GM12864 (cell line): Measurements from ENCODE around the gene CPXM2.

Experiments
- DNase-seq: peaks from one replicate; pipeline ENCODE4 v3.0.0-alpha.2; 2011; ENCODE audit warnings: low read depth
- H3K4me3 ChIP-seq: 2 replicates; pipeline ENCODE4 v1.5.1; 2011; ENCODE audit warnings: mild to moderate bottlenecking, low read depth, low read length, control low read depth
- CTCF ChIP-seq: IDR thresholded peaks from 2 replicates; pipeline ENCODE4 v1.5.1; 2011; ENCODE audit warnings: low read depth, mild to moderate bottlenecking, moderate library complexity, low read length, control low read depth, inconsistent platforms; ENCODE audit errors: missing control alignments

The CPXM2 gene

GRCh38 chr10:123729523-123729922 lies 162.1 kb downstream of the CPXM2 start:
- H3K4me3 ChIP-seq, result no peak overlapping the region
- no peak for TF ChIP-seq CTCF
- DNase-seq, result no peak

- H3K4me3 ChIP-seq, result no peak overlapping the region
- DNase-seq, result no peak
- no peak for TF ChIP-seq CTCF
Observed at GRCh38 chr10:123726836-123727235, 164.8 kb downstream of the CPXM2 start.

GRCh38 chr10:123726381-123726780 lies 165.2 kb downstream of the CPXM2 start:
- TF ChIP-seq CTCF, result no peak
- DNase-seq, result no peak
- no peak overlapping the region for H3K4me3 ChIP-seq

GRCh38 chr10:123724747-123725146 lies 166.9 kb downstream of the CPXM2 start:
- no peak overlapping the region for H3K4me3 ChIP-seq
- no peak for DNase-seq
- TF ChIP-seq CTCF, result no peak

GRCh38 chr10:123722351-123722750 lies 169.3 kb downstream of the CPXM2 start:
- H3K4me3 ChIP-seq, result no peak overlapping the region
- DNase-seq, result no peak
- TF ChIP-seq CTCF, result no peak

- no peak for DNase-seq
- TF ChIP-seq CTCF, result no peak
- H3K4me3 ChIP-seq, result no peak overlapping the region
Observed at GRCh38 chr10:123721441-123722049, 170.1 kb downstream of the CPXM2 start.

- DNase-seq, result no peak
- H3K4me3 ChIP-seq, result no peak overlapping the region
- TF ChIP-seq CTCF, result no peak
Observed at GRCh38 chr10:123720536-123720935, 171.1 kb downstream of the CPXM2 start.
